Measurements from ENCODE around the gene TMEM30B. TPM values are rescaled to one million over a fixed set of nuclear protein-coding genes. Genes with fewer than 3 reads are reported as not detected.

Gene TMEM30B, protein sequence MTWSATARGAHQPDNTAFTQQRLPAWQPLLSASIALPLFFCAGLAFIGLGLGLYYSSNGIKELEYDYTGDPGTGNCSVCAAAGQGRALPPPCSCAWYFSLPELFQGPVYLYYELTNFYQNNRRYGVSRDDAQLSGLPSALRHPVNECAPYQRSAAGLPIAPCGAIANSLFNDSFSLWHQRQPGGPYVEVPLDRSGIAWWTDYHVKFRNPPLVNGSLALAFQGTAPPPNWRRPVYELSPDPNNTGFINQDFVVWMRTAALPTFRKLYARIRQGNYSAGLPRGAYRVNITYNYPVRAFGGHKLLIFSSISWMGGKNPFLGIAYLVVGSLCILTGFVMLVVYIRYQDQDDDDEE
- 1 to 10 TPM in 1 of 4 donors, under 1 TPM in 2, not detected in 1; 0.39 to 1.7 (median 1.00) TPM for total RNA-seq

DNA sequence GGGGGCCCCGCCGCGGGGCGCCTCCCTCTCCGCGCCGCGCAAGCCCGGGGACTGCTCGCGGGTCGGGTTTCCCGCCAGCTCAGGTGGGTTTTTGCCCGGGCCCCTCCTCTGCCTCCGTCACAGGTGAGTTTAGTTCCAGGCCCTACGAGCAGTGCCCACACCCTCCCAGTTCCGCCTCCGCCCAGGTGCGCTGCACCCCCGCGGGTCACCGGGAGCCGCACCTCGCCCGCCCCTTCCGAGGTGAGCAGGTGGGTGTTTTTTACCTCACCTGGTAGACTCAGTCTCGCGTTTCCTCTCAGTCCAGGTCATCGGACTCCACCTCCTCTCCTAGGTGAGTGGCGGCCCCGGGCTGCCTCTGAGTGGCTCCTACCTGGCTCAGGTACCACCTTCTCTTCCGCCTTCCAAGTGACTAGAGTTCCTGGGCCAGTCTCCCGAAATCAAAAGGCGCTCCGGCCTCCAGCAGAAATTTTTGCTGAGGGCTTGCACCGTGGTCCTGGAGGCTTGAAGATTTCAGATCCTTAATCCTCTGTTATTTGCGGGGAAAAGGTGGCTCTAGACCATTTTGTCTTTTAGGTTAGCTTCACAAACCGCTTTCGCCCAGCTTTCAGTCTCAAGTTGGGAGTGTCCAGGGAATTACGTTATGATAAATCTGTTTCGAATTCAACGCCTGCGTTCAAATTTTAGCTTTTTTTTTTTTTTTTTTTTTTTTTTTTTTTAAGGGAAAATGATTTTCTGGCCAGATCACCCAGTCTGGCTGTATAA is at the start of gene TMEM30B:
TSS of gene TMEM30B (minus strand) at position 153 of the 762 bp plus-strand sequence. CDS start 191 bp downstream, outside the sequence.
- ATAC-seq (peak in 1 of 2 donors; percentile 37), DNase-seq (no peak)
- intact Hi-C loops (cut with DNase I; ENCODE audit: low total_unique reads): no loop called here
- H3K27ac ChIP-seq: peak within 1 kb of the TSS; percentile 80 to 88 (median 86)
- no peaks in the 10 kb centered on the region for H3K36me3 ChIP-seq
- no peaks in the 10 kb centered on the region for H3K27me3 ChIP-seq
- peak within 1 kb of the TSS; percentile 67 to 80 (median 74) for H3K4me3 ChIP-seq
- H3K4me1 ChIP-seq: peaks cover 24 to 26% of the 10 kb centered on the region in 2 donors
- in situ Hi-C loops (cut with MboI; ENCODE audit: low sequenced_read_pairs in 4 of 4): loop anchor here in 3 of 4 donors (25.0 kb wide), 2 partner anchors 456 to 944 kb away; no protein-coding TSS in a partner anchor
- H3K9me3 ChIP-seq: no peaks in the 10 kb centered on the region
- no peak for TF ChIP-seq POLR2A (IDR thresholded peaks at IDR 0.05)
- TF ChIP-seq, protein P1, sequence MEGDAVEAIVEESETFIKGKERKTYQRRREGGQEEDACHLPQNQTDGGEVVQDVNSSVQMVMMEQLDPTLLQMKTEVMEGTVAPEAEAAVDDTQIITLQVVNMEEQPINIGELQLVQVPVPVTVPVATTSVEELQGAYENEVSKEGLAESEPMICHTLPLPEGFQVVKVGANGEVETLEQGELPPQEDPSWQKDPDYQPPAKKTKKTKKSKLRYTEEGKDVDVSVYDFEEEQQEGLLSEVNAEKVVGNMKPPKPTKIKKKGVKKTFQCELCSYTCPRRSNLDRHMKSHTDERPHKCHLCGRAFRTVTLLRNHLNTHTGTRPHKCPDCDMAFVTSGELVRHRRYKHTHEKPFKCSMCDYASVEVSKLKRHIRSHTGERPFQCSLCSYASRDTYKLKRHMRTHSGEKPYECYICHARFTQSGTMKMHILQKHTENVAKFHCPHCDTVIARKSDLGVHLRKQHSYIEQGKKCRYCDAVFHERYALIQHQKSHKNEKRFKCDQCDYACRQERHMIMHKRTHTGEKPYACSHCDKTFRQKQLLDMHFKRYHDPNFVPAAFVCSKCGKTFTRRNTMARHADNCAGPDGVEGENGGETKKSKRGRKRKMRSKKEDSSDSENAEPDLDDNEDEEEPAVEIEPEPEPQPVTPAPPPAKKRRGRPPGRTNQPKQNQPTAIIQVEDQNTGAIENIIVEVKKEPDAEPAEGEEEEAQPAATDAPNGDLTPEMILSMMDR (IDR thresholded peaks at IDR 0.05 in 4 of 5, conservative IDR thresholded peaks at IDR 0.05 in 1 of 5): no peak

DNA sequence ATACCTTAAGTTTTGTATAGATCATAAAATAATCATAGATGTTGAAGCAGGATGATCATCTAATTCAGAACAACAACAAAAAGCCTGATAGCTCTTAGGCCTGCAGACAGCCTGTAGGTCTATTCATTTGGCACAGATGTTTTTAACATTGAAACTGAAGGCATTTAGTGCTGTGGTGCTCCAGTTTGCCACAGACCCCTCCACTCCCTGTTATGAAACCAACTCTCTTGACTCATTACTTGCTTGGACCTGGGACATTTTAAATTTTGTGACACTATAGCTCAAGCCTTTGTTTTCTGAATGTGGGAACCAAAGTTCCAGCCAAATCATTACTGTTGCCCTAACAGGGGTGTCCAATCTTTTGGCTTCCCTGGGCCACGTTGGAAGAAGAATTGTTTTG is 49.4 kb upstream of the TMEM30B start:
- in situ Hi-C loops (cut with MboI; ENCODE audit: low sequenced_read_pairs in 4 of 4): no loop called here
- peak overlapping the region in 3 of 4 donors; percentile 53 to 78 (median 56) for H3K27ac ChIP-seq

DNA sequence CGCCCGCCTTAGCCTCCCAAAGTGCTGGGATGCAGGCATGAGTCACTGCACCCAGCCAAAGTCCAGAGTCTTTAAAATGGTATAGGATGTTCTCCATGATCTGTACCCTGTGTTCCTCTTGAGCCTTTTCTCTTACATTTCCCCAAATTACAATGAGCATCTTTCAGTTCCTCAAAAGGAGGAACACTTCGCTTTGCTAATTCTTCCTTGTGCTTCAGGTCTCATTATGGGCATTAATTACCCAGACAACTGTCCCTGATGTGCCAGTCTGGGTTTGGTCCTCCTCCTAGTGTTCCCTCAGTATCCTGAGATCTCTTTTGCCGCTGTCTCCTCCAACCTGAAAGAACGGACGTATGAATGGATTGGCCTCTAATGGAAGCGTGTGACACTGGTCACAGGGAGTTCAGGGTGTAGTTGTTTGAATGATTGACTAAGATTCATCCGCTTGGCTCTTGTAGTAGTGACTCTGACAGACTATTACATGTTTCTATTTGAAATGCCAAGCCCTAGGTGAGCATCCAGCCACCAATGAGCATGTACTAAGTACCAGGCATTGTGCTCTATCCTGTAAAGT is 48.4 kb upstream of the TMEM30B start:
- intact Hi-C loops (cut with DNase I; ENCODE audit: low total_unique reads): no loop called here
- no peak for TF ChIP-seq POLR2A (IDR thresholded peaks at IDR 0.05)
- TF ChIP-seq, protein P1 (IDR thresholded peaks at IDR 0.05 in 4 of 5, conservative IDR thresholded peaks at IDR 0.05 in 1 of 5): no peak
- no peak for ATAC-seq
- peak overlapping the region in 3 of 4 donors; percentile 53 to 78 (median 56) for H3K27ac ChIP-seq
- no peaks in the 10 kb centered on the region for H3K9me3 ChIP-seq
- no peaks in the 10 kb centered on the region for H3K27me3 ChIP-seq
- H3K4me3 ChIP-seq: no peak overlapping the region
- in situ Hi-C loops (cut with MboI; ENCODE audit: low sequenced_read_pairs in 4 of 4): no loop called here
- DNase-seq: no peak
- H3K4me1 ChIP-seq: peaks cover 0 to 11% of the 10 kb centered on the region in 2 donors
- H3K36me3 ChIP-seq: no peaks in the 10 kb centered on the region

More for the DNA sequence above, 49.4 kb upstream of the TMEM30B start:
- no peaks in the 10 kb centered on the region for H3K27me3 ChIP-seq
- DNase-seq: no peak
- intact Hi-C loops (cut with DNase I; ENCODE audit: low total_unique reads): no loop called here
- H3K4me3 ChIP-seq: no peak overlapping the region
- TF ChIP-seq, protein P1 (IDR thresholded peaks at IDR 0.05 in 4 of 5, conservative IDR thresholded peaks at IDR 0.05 in 1 of 5): no peak
- no peak for TF ChIP-seq POLR2A (IDR thresholded peaks at IDR 0.05)
- peaks cover 0 to 11% of the 10 kb centered on the region in 2 donors for H3K4me1 ChIP-seq
- H3K9me3 ChIP-seq: no peaks in the 10 kb centered on the region
- ATAC-seq: no peak
- H3K36me3 ChIP-seq: no peaks in the 10 kb centered on the region

GRCh38 chr14:61328626-61329262 is 47.6 kb upstream of the TMEM30B start:
- Histone ChIP-seq H3K4me3 (no peak overlapping the region), H3K27me3 (no peaks in the 10 kb centered on the region), H3K36me3 (no peaks in the 10 kb centered on the region), H3K4me1 (peaks cover 0 to 11% of the 10 kb centered on the region in 2 donors), H3K9me3 (no peaks in the 10 kb centered on the region), H3K27ac (peak overlapping the region; percentile 26 to 78 (median 56))
- intact Hi-C loops (cut with DNase I; ENCODE audit: low total_unique reads): no loop called here
- ATAC-seq (no peak), DNase-seq (no peak)
- TF ChIP-seq POLR2A (IDR thresholded peaks at IDR 0.05): no peak
- TF ChIP-seq, protein P1 (IDR thresholded peaks at IDR 0.05 in 4 of 5, conservative IDR thresholded peaks at IDR 0.05 in 1 of 5): no peak
- in situ Hi-C loops (cut with MboI; ENCODE audit: low sequenced_read_pairs in 4 of 4): no loop called here
